GM10266 (cell line): ENCODE results near the gene SLCO3A1.

Source experiments
- DNase-seq: peaks from one replicate; pipeline ENCODE4 v3.0.0; 2012; ENCODE audit errors: extremely low spot score
- TF ChIP-seq, protein P1 (sequence below): IDR thresholded peaks from 2 replicates; pipeline ENCODE4 v1.5.1; 2012; ENCODE audit warnings: mild to moderate bottlenecking, low read depth; ENCODE audit not compliant: control insufficient read depth, insufficient read depth; ENCODE audit errors: missing control alignments

SLCO3A1 gene

DNA sequence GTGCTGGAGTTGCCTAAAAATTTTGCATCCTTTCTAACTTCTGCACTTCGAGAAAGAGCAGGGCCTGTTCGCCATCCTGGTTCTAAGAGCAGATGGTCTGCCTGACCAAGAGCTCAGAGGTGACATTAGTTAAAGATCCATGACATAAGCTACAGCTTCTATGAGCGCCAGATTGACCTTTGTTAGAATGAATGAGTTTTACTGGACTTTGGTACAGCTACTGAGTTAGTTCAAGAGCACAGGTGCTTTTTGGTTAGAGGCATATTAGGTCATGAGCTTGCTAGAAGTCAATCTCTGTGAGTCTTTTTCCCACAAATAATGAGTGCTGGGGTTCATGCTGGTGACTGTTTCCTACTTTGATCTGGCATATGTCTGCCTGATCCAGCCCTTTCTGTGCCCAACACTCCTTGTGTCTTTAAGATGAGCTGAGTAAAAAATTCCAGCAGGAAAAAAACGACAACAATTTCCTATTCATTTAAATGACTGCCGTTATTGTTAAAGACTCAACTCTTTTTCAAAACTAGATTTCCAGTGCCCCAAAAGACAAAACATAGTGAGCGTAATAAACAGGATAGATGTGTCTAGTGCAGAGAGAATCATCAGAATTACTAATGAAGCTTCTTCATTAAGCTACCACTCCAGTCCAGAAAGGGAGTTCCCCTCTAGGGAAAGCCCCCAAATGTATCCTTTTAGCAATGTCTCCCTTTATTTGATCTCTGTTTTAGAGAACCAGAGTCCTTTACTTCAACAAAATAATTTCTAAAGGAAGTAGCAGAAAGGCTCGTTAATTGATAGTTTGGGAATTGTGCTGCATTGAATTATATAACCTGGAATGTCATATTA is 152.9 kb downstream of the SLCO3A1 start:
- no peak for DNase-seq
- TF ChIP-seq, protein P1, sequence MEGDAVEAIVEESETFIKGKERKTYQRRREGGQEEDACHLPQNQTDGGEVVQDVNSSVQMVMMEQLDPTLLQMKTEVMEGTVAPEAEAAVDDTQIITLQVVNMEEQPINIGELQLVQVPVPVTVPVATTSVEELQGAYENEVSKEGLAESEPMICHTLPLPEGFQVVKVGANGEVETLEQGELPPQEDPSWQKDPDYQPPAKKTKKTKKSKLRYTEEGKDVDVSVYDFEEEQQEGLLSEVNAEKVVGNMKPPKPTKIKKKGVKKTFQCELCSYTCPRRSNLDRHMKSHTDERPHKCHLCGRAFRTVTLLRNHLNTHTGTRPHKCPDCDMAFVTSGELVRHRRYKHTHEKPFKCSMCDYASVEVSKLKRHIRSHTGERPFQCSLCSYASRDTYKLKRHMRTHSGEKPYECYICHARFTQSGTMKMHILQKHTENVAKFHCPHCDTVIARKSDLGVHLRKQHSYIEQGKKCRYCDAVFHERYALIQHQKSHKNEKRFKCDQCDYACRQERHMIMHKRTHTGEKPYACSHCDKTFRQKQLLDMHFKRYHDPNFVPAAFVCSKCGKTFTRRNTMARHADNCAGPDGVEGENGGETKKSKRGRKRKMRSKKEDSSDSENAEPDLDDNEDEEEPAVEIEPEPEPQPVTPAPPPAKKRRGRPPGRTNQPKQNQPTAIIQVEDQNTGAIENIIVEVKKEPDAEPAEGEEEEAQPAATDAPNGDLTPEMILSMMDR: no peak

DNA sequence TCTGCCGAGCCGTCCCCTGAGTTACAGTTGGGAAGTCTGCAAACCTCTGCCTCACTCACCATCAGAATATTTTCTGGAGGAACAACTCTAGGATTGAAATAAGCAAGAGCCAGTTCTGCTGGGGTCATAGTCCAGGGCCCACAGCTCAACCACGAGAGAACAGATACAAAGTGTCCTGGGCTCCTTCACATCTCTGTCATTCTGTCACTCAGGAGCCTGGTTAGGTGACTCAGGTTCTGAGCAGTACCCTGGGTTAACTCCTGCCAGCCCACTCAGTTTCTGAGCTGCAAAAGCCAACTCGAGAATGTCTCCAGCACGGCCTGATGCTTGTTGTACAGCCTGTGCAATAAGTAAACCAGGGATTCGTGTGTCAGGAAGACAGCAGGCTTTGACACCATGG is 155.7 kb downstream of the SLCO3A1 start:
- TF ChIP-seq, protein P1: no peak
- DNase-seq: no peak

DNA sequence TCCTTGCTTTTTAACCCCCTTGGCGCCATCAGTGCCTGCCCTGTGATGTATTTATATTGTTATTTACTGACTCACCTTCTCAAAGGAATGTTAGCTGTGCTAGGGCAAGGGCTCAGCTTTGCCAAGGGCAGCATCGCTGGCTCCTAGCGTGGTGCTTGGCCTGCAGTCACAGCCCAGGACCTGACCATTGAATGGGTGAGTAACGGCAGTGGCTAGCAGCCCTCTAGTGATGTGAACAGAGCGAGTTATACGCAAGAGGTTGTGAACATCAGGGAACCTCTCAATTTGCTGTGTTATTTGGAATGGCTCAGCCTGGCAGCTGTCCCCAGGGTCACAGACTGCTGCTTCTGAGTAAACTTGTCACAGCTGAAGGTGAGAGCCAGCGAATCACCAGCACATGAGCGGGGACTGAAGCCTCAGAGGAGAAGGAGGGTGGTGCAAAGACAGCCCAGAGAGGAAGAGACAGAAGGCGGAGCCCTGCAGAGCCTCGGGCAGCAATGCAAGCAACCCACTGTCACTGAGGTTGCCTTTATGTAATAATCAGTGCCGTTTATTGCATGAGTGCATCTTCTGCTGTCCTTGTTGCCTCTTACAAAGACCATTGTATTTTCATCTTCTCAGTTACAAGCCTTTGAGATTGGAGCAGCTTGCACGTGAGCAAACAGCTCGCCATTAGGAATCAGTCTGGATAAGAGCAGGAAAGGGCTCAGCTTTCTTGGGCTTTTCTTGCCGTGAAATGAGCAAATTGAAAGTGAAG is 158.3 kb downstream of the SLCO3A1 start:
- no peak for DNase-seq
- TF ChIP-seq, protein P1: no peak

DNA sequence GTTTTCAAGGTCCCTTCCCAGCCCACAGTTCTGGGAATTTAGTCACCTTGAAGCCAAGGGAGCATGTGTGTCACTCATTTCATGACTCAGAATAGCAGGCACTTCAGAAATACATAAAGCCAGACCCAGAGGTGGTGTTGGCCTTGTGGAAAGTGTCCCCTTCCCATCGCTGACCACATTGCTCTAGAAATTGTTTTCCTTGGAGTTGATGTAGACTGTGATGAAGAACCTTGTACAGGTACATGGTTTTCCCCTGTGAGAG is 158.8 kb downstream of the SLCO3A1 start:
- no peak for DNase-seq
- TF ChIP-seq, protein P1: no peak

DNA sequence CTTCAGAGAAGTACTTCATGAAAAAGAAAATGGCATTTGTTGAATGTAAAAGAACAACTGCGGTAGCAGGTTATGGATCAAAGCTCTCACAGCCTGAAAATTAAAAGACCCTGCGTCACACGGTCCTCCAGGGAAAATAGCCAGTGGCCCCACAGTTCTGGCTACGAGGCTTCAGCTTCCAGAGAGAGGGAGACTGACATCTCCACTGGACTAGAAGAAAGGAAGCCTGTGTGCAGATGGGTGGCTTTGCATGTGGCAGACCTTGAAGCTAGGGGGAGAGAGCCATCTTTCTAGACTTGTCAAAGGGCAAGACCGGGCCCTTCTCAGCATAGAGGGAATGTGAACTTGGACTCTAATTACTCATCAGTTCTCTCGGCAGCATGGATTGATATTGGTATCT is 159.4 kb downstream of the SLCO3A1 start:
- TF ChIP-seq, protein P1: no peak
- no peak for DNase-seq

DNA sequence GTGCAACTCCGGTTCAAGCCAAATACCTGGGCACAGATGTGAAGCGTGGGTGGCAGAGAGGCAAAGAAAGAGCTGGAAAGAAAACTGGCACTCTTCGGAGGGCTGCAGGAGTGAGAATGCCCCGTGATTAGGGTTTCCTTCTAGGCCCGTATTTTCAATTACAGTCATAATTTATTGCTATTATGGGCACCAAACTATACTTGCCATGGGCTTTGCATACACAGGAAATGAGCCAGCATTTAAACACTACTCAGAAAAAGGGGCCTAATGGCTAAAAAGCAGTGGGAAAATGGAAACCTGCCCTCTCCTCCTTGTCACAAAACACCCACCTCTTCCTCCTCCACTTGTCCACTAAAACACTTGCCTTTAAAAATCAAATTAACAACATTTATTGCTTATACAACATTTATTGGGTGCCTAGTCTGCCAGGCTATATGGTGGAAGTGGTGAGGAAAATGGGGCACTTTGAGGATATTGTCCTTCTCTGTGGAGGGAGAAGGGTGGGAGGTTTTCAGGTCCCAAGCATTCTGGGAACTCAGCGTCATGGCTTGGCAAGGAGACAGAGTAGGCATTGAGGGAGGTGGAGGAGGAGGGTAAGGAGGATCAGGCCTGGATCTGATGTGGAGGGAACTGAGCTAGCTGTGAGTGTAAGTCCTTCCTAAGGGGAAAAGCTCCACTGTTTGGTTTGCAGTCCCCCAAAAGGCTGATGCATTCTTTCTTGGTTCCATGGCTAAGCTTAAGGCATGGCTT is 160.9 kb downstream of the SLCO3A1 start:
- TF ChIP-seq, protein P1: no peak
- no peak for DNase-seq
